ENCODE results near the gene CDT1.

DNA sequence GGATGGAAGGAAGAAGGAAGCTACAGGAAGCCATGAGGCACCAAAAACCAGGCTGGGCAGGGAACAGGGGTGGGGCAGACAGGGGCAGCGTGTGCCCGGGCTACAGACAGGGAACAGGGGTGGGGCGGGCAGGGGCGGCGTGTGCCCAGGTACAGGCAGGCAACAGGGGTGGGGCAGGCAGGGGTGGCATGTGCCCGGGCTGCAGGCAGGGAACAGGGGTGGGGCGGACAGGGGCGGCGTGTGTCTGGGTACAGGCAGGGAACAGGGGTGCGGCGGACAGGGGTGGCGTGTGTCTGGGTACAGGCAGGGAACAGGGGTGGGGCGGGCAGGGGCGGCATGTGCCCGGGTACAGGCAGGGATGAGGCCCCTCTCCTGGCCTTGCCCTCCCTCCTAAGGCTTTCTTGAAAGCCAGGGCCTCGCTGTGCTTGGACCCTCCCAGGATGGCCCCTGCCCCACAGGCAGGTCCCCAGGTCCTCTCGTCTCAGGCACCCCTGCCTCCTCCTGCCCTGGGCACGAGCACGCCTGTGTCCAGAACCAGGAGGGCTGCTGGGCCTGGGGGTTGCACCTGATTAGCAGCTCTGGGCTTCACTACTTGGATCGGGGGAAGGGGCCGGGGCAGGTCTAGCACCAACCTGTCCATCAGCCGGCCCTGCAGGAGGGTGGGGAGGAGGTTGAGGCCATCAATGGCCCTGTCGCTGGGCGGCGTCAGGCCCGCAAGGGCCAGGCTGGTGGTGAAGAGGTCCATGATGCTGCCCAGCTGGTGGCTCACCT is 22.7 kb downstream of the CDT1 start:
- no peak for TF ChIP-seq POLR2A (IDR thresholded peaks at IDR 0.05)
- TF ChIP-seq, protein P1, sequence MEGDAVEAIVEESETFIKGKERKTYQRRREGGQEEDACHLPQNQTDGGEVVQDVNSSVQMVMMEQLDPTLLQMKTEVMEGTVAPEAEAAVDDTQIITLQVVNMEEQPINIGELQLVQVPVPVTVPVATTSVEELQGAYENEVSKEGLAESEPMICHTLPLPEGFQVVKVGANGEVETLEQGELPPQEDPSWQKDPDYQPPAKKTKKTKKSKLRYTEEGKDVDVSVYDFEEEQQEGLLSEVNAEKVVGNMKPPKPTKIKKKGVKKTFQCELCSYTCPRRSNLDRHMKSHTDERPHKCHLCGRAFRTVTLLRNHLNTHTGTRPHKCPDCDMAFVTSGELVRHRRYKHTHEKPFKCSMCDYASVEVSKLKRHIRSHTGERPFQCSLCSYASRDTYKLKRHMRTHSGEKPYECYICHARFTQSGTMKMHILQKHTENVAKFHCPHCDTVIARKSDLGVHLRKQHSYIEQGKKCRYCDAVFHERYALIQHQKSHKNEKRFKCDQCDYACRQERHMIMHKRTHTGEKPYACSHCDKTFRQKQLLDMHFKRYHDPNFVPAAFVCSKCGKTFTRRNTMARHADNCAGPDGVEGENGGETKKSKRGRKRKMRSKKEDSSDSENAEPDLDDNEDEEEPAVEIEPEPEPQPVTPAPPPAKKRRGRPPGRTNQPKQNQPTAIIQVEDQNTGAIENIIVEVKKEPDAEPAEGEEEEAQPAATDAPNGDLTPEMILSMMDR (IDR thresholded peaks at IDR 0.05): no peak

All from testis (tissue), 2 donors.